NCI-H748 treated with DMSO at 0.1 percent for 48 hours (cell line): ENCODE data around the gene FAS.

Experiments used
- DNase-seq: peaks from one replicate; lab custom pipeline; 2025; lab: John Stamatoyannopoulos, UW

Gene FAS

GRCh38 chr10:88990384-88991160 is at the start of gene FAS:
FAS (plus strand) TSS chr10:88990798; CDS start chr10:88990877, 79 bp downstream.
- DNase-seq = peak; percentile 3

GRCh38 chr10:88941026-88941425 is 49.6 kb upstream of the FAS start:
- no peak for DNase-seq

GRCh38 chr10:88943778-88944177 is 46.8 kb upstream of the FAS start:
- no peak for DNase-seq

DNA sequence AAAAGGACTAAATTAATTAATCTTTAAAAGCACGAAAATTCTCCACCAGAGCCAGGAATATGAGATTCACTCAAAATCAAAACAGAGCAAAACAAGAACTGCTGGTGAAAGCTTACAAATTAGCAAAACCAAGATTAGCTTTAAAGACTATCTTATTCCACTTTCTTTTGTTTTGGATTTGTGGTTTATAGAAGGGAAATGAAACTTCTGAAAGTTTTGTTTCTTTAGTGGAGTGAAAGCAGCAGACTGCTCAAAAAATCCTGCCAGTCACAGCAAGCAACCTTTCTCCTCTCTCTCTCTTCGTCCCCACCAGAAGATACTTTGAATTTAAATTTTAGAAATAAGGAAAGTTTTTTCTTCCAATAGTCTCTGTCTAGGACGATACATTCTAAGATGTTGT is 45.8 kb upstream of the FAS start:
- DNase-seq = no peak

GRCh38 chr10:88946200-88946599 is 44.4 kb upstream of the FAS start:
- DNase-seq = no peak

DNA sequence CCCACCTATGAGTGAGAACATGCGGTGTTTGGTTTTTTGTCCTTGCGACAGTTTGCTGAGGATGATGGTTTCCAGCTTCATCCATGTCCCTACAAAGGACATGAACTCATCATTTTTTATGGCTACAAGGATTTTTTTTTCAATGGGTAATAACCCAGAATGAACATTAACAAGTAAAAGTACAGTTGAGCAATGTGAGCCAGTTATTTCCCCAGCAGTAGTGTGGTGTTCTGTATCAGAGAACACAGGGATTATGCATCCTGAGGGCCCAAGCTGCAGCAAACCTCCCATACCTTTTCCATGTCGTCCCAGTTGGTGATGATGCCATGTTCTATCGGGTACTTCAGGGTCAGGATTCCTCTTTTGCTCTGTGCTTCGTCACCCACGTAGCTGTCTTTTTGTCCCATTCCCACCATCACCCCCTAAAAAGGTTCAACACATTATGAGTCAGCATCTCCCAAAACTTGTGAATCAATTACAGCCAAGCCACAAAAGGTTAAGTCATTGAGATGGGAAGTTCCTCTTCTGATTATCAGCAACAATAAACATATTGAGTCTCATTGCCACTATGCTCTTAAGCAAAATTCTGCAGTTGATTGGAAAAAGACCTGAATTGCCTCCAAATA is 43.5 kb upstream of the FAS start:
- DNase-seq = no peak

DNA sequence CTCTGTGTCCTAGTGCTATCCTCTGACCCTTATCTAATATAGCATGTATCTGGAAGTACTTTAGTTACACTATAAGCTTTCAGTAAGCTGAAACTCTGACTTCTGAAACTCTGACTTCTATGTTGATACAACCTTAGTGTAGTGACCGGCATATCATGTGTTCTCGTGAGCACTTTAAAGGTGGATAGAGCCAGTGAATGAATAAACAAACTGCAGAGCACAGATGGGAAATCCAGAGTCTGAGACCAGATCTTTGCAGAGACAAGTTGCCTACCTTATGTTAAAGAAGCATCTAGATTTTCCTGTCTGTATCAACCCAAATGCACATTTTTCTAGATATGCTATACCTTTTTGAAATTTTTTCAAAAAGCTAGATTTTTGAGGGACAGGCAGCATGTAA is 41.5 kb upstream of the FAS start:
- no peak for DNase-seq

DNA sequence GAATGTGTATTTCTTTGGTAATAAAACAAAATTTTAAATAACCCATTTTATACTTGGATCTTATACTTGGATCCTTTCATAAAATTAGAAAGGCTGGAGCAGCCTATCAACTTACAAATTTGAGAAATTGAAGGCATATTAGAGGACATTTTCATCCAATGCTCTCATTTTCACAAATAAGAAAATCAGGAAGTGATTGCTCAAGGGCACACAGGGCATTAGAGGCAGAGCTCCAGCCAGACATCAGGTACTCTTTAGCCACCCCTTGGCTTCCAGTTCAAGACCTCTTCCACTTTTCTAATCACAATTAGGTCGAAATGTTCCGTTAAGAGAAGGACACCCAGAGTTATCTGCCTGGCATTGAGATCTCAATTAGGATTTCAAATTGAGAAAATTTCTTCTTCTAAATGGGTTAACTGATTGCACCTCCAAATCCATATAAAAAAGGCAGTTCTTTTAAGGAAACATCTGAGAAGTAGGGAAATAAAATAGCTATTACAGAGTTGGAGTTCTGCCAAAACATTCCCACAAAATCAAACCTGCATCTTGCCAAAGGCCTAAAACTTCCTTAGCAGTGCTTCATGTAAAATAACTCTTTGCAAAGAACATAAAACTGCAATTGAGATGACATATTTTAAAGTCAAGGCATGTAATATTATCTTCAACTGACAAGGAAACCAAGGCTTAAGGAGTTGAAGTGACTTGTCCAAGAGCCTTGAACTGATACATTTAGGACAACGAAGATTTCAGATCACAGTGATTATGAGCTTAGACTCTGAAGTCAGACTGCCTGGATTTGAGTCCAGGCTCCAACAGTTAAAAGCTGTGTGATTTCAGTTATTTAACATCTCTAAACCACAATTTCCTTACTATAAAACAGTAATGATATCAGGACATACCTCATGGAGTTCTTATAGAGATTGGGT is 40.4 kb upstream of the FAS start:
- no peak for DNase-seq

GRCh38 chr10:88952647-88953111 is 37.9 kb upstream of the FAS start, which contains the start of gene ACTA2:
ACTA2 (minus strand) TSS chr10:88952773; CDS start chr10:88948930, 3,843 bp downstream.
- no peak for DNase-seq

DNA sequence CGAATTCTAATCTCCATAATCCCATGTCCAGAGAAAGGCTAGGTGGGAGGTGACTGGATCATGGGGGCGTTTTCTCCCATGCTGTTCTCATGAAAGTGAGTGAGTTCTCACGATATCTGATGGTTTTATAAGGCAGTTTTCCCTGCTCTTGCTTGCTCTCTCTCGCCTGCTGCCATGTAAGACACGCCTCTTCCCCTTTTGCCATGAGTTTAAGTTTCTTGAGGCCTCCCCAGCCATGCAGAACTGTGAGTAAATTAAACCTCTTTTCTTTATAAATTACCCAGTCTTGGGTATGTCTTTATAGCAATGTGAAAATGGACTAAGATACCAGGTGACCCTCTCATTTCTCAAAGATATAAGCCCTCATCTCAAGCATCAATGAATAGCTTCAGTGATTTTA is 36.9 kb upstream of the FAS start:
- DNase-seq = no peak

GRCh38 chr10:88954458-88955083 is 36.0 kb upstream of the FAS start:
- no peak for DNase-seq

DNA sequence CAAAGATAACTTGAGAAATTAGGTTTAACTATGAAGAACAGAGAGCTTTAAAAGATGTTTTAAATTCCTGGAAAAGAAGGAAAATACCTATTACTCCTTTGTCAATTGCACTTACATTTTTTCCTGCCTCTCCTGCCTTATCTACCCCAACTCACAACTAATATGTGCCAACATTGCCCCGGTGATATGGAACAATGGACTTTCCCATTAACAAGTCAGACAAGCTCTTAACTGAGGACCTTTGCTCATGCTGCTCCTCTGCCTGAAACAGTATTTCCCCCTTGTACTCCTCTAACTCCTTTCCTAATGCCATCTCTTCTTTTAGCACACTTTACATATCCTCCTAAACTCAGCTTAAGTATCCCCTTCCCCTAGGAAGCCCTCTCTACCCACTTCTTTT is 33.2 kb upstream of the FAS start:
- DNase-seq = no peak

DNA sequence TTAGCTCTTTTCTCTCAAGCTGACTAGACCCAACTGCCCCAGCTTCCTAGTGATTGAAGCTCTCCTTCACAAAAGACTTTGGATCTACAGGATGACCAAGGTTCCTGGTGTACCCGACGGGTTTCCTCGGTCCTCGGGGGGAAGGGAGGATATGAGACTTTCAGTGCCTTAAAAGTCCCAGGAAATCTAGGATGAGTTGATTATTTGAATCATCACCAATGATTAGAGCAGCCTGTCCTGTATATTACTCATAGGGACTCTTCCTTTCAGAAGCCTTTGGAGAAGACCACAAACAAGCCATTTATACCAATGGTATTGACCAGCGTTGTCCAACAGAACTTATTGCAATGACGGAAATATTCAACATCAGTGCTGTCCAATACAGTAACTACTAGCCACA is 31.9 kb upstream of the FAS start:
- no peak for DNase-seq

GRCh38 chr10:88960802-88961201 is 29.8 kb upstream of the FAS start:
- no peak for DNase-seq

DNA sequence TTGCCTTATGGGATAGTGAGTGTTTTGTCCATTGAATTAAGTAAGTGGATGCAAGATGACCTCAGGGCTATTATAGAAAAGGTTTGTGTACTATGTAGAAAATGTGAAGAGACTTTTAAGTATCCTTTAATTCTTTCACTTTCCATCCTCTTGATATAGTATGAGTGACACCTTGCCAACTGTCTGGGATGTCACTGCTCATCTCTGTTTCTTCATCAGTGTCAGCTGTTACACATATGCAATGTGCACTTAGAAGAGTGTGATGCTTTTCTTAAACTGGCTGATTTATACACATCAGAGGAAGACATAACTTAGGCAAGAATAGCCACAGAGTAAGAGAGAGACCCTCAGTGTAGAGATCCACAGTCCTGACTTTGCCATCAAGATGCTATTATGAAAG is 29.3 kb upstream of the FAS start:
- no peak for DNase-seq

DNA sequence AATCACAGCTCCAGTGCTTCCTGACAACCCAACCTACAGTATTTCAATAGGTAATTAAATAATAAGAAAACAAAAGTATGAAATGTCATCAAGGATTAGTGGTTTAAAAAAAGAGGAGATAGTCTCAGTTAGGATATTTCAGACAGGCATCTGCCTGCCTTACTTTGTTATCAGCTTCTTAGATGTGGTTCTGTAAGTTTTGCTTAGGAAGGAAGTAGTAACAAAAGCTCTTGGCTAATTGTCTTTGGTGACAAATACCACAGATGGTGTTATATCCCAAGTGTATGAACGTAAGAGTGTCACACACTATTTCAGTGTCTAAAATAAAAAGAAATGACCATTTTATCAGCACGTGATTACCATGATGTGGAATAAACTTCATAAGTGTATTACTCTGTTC is 28.3 kb upstream of the FAS start:
- DNase-seq = no peak

- no peak for DNase-seq
Measured at GRCh38 chr10:88963318-88963717, 27.3 kb upstream of the FAS start.

- no peak for DNase-seq
Measured at GRCh38 chr10:88964360-88964759, 26.2 kb upstream of the FAS start.

DNA sequence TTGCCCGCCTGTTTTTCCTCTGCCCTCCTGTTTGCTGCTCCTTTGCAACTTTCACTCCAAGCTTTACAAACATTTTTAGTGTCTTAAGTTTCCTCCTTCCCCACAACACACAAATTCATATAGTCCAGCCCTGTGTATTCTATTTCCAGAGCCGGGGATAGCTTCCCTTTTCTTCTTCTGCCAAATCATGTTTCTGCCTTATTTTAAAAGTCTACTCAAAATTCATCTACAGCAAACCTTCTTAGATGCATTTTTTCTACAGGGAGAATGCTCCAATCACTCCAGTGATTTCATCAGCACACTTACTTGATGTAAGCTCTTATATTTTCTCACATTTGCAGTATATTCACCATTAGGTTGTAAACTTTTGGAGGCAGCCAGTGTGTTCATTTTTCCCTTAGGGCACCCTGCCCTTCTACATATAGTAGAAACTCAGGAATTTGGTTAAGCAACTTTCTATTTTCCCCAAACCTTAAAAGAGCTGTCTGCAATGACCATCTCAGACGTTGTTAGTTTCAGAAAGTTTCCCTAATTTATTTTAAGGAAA is 25.7 kb upstream of the FAS start:
- DNase-seq = no peak

DNA sequence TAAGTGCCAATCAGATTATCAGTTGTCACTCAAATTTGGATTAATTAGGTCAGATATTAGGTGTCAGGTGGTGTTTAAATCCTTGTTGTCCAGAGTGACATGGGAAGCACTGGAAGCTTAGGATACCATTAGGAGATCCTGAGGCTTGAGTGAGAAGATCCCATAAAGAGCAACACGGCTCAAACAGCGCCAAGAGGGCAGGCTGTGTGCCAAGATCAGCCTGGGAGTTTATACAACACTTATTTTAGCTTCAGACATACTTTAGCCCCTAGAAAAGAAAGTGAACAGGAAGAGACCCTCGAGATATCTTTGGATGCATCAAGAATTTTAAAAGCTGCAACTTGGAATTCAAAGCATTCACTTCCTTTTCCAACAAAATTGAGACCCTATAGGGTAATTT is 23.8 kb upstream of the FAS start:
- no peak for DNase-seq

DNA sequence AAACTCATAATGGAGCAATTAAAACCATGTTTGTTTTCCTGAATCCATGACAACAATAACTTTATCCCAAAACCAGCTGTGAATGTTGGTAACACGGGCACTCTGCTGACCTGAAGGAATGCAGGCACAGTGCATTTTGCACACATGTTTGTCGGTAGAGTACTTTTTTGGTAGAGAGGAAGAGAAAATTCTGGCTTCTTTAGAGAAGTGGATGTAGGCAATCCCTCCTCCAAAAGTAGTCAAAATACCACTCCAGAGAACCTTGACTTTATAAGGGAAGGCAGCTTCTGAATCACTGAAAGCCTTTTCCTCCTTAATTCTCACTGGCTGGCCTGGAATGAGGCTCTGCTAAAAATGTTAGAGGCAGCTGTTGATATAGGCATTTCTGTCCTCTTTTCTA is 22.2 kb upstream of the FAS start:
- DNase-seq = no peak
